GM06990 (cell line): Measurements from ENCODE around the gene CDC73.
"Not testable (repeated sequence)": the region's sequence is repeated elsewhere in the genome, so short reads cannot be mapped to it uniquely, and the experiment has no call there.

Experiments used
- DNase-seq: peaks from one replicate; pipeline ENCODE4 v3.0.0-alpha.2; 2011; ENCODE audit not compliant: insufficient read length; ENCODE audit errors: extremely low read depth
- H3K27me3 ChIP-seq: replicated peaks from 2 replicates; pipeline ENCODE4 v1.6.0; 2011; ENCODE audit warnings: low read length; ENCODE audit not compliant: control insufficient read depth, insufficient read depth
- H3K36me3 ChIP-seq: 2 replicates; pipeline ENCODE4 v1.5.1; 2011; ENCODE audit warnings: low read length; ENCODE audit not compliant: control insufficient read depth, insufficient read depth
- H3K4me3 ChIP-seq: replicated peaks from 2 replicates; pipeline ENCODE4 v1.5.1; 2011; ENCODE audit warnings: low read depth, mild to moderate bottlenecking, control low read depth, low read length
- TF ChIP-seq, protein P1 (sequence below): IDR thresholded peaks from 2 replicates; pipeline ENCODE4 v1.5.1; 2011; ENCODE audit warnings: low read length, control low read depth, mild to moderate bottlenecking, inconsistent platforms; ENCODE audit not compliant: insufficient read depth, poor library complexity, severe bottlenecking

The CDC73 gene

DNA sequence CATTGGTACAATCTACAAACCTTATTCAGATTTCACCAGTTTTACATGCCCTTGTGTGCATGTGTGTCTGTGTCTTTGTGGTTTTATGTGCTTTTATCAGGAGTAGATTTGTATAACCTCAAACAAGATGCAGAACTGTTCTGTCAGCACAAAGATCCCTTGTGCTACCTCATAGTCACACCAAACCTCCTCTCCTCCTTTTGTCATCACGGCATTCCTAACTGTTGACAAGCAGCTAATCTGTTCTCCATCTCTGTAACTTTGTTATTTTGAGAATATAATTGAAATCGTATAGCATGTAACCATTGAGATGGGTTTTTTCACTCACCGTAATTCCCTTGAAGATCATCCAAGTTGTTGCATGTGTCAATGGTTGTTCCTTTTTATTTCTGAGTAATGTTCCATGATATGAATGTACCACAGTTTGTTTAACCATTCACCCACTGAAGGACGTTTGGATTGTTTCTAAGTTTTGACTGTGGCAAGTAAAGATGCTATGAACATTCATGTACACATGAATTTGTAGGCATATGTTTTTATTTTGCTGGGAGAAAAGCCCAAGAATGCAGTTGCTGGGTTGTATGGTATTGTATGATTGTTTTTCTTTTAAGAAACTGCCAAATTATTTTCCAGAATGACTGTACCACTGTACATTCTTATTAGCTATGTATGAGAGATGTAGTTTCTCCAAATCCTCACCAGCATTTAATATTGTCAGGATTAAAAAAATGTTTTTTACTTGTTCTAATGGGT is 142.7 kb downstream of the CDC73 start:
- H3K4me3 ChIP-seq: no peak overlapping the region
- H3K27me3 ChIP-seq: no peaks in the 10 kb centered on the region
- H3K36me3 ChIP-seq: no peaks in the 10 kb centered on the region; the same call in 1 of the 2 replicates
- no peak for DNase-seq
- TF ChIP-seq, protein P1, sequence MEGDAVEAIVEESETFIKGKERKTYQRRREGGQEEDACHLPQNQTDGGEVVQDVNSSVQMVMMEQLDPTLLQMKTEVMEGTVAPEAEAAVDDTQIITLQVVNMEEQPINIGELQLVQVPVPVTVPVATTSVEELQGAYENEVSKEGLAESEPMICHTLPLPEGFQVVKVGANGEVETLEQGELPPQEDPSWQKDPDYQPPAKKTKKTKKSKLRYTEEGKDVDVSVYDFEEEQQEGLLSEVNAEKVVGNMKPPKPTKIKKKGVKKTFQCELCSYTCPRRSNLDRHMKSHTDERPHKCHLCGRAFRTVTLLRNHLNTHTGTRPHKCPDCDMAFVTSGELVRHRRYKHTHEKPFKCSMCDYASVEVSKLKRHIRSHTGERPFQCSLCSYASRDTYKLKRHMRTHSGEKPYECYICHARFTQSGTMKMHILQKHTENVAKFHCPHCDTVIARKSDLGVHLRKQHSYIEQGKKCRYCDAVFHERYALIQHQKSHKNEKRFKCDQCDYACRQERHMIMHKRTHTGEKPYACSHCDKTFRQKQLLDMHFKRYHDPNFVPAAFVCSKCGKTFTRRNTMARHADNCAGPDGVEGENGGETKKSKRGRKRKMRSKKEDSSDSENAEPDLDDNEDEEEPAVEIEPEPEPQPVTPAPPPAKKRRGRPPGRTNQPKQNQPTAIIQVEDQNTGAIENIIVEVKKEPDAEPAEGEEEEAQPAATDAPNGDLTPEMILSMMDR: no peak

- TF ChIP-seq, protein P1: no peak
- H3K36me3 ChIP-seq: no peaks in the 10 kb centered on the region; the same call in 1 of the 2 replicates
- no peaks in the 10 kb centered on the region for H3K27me3 ChIP-seq
- no peak overlapping the region for H3K4me3 ChIP-seq
- no peak for DNase-seq
Observed at GRCh38 chr1:193265716-193266115, 143.9 kb downstream of the CDC73 start.

- DNase-seq, H3K4me3 ChIP-seq, H3K36me3 ChIP-seq: not testable (repeated sequence)
Observed at GRCh38 chr1:193266794-193267193, 145.0 kb downstream of the CDC73 start.

GRCh38 chr1:193270996-193271395 is 149.2 kb downstream of the CDC73 start:
- H3K36me3 ChIP-seq: no peaks in the 10 kb centered on the region
- no peak overlapping the region for H3K4me3 ChIP-seq
- TF ChIP-seq, protein P1: no peak
- no peak for DNase-seq
- no peaks in the 10 kb centered on the region for H3K27me3 ChIP-seq

More at GRCh38 chr1:193266794-193267193, 145.0 kb downstream of the CDC73 start:
- H3K27me3 ChIP-seq: not testable (repeated sequence)

DNA sequence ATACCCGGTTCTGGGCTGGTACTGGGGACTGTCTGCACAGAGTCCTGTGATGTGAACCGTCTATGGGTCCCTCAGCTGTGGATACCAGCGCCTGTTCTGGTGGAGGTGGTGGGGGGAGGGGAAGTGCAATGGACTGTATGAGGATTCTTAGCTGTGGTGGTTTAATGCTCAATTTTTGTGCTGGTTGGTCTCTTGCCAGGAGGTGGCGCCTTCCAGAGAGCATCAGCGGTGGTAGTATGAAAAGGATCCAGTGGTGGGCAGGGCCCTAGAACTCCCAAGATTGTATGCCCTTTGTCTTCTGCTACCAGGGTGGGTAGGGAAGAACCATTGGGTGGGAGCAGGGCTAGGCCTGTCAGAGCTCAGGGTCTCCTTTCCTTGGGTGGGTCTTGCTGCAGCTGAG is 153.9 kb downstream of the CDC73 start:
- no peaks in the 10 kb centered on the region for H3K27me3 ChIP-seq
- no peak for DNase-seq
- H3K36me3 ChIP-seq: no peaks in the 10 kb centered on the region
- TF ChIP-seq, protein P1: no peak
- no peak overlapping the region for H3K4me3 ChIP-seq

DNA sequence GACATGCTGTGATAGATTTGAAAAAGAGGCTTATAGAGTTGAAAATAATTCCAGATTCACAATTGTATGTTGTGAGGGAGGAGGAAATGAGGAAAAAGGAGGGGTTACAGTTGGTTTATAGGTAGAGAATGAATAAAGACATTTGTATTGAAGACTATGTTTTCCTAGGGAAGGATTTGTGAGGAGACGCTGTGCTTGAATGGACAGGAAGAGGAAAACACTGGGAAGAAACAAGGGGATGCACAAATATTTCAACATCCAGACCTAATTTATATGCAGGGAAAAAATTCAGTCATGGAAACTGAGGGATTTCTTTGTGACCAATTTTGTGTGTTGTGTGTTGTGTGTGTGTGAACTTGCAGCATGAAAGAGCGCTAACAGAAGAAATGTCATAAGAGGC is 157.1 kb downstream of the CDC73 start:
- TF ChIP-seq, protein P1: no peak
- no peak overlapping the region for H3K4me3 ChIP-seq
- no peaks in the 10 kb centered on the region for H3K27me3 ChIP-seq
- no peak for DNase-seq
- H3K36me3 ChIP-seq: no peaks in the 10 kb centered on the region
